K562 (cell line): ENCODE measurements around the gene TBX1. TPM values are rescaled to one million over a fixed set of nuclear protein-coding genes. Genes with fewer than 3 reads are reported as not detected.

Experiments used
- ATAC-seq: fragments of 200-7000 bp; cut with Tn5 transposase; 3 replicates; pipeline ENCODE4 v1.9.1; 2020; ENCODE audit warnings: moderate library complexity
- BruUV-seq: library from RNA; stranded (reverse); fragments of 400-500 nt; replicated peaks from 2 replicates; lab custom pipeline; 2021; lab: Mats Ljungman, UMichigan
- CTCF ChIA-PET: fragments of 300-600 bp; formaldehyde crosslinking; extraction: SDS; loops from one replicate; lab custom pipeline; 2021; ENCODE audit warnings: low intra/inter-chr PET ratio; lab: Yijun Ruan, JAX
- POLR2A ChIA-PET: fragments of 300-600, 350-650 bp; sonication (Branson Sonifier 250); formaldehyde crosslinking; extraction: SDS; loops from one replicate; lab custom pipeline; 2021; ENCODE audit warnings: antibody characterized with exemption, inconsistent platforms; lab: Yijun Ruan, JAX
- DNase-seq, 4 experiments: peaks; one replicate each; pipeline versions ENCODE4 v3.0.0 to v3.0.0-alpha.2; 2011 to 2018; ENCODE audit warnings: low spot score in 3 of 4, mixed read lengths in 3 of 4; ENCODE audit errors: extremely low read depth in 1 of 4
- FAIRE-seq: peaks from 2 replicates; lab custom pipeline; 2011; peaks lifted over from hg19 to GRCh38; lab: Jason Lieb, UNC
- H2AFZ ChIP-seq: 2 replicates; pipeline ENCODE4 v1.6.0; 2011; ENCODE audit warnings: low read depth, low read length, control low read depth, inconsistent platforms
- H3K27ac ChIP-seq: fragments of 200-600 bp; 3 replicates; pipeline ENCODE4 v1.8.0; 2011; ENCODE audit warnings: low read depth, mild to moderate bottlenecking, control low read depth, inconsistent platforms, low read length, moderate library complexity, mixed read lengths; ENCODE audit errors: extremely low read depth
- H3K27me3 ChIP-seq, 2 experiments: fragments of 300-600 bp in 1 of 2; 2 replicates in 1 of 2; 3 replicates in 1 of 2; pipeline versions ENCODE4 v1.6.0 to v1.8.0; 2011; ENCODE audit warnings: inconsistent platforms in 2 of 2, low read length in 2 of 2, mild to moderate bottlenecking in 1 of 2, mixed read lengths in 1 of 2, moderate library complexity in 1 of 2; ENCODE audit not compliant: control insufficient read depth in 2 of 2, insufficient read depth in 2 of 2
- H3K36me3 ChIP-seq: fragments of 300-600 bp; 3 replicates; pipeline ENCODE4 v1.8.0; 2011; ENCODE audit warnings: mild to moderate bottlenecking, low read length, inconsistent platforms; ENCODE audit not compliant: control insufficient read depth, insufficient read depth
- H3K4me1 ChIP-seq, 2 experiments: fragments of 200-600 bp in 1 of 2; replicated peaks in 1 of 2; 2 replicates in 1 of 2; 3 replicates in 1 of 2; pipeline versions ENCODE4 v1.5.1 to v1.8.0; 2011; ENCODE audit warnings: inconsistent platforms in 2 of 2, low read length in 2 of 2, mild to moderate bottlenecking in 1 of 2, mixed read lengths in 1 of 2, moderate library complexity in 1 of 2; ENCODE audit not compliant: control insufficient read depth in 2 of 2, insufficient read depth in 2 of 2
- H3K4me2 ChIP-seq: 2 replicates; pipeline ENCODE4 v1.6.1; 2011; ENCODE audit warnings: low read length, control low read depth, inconsistent platforms, mixed read lengths; ENCODE audit not compliant: insufficient read depth
- H3K4me3 ChIP-seq: fragments of 200-600 bp; sonication (generic), shearing (Covaris generic); 2 replicates; pipeline ENCODE4 v1.5.1; 2016; ENCODE audit warnings: control low read depth, inconsistent platforms
- H3K79me2 ChIP-seq: fragments of 200-600 bp; 3 replicates; pipeline ENCODE4 v1.8.0; 2011; ENCODE audit warnings: low read length, inconsistent platforms; ENCODE audit not compliant: control insufficient read depth, insufficient read depth
- H3K9ac ChIP-seq, 2 experiments: 2 replicates each; pipeline versions ENCODE4 v1.6.0 to v1.6.1; 2011; ENCODE audit warnings: low read depth in 2 of 2, low read length in 2 of 2, control low read depth in 1 of 2, inconsistent platforms in 1 of 2, mild to moderate bottlenecking in 1 of 2, mixed read lengths in 1 of 2; ENCODE audit not compliant: insufficient read depth in 1 of 2
- H3K9me1 ChIP-seq: one replicate; pipeline ENCODE4 v1.6.0; 2011; ENCODE audit warnings: inconsistent platforms, mild to moderate bottlenecking, low read length, moderate library complexity; ENCODE audit not compliant: control insufficient read depth, insufficient read depth
- H3K9me3 ChIP-seq: replicated peaks from 2 replicates; pipeline ENCODE4 v1.5.1; 2011; ENCODE audit warnings: low read depth, low read length, inconsistent platforms; ENCODE audit not compliant: control insufficient read depth, insufficient read depth
- H4K20me1 ChIP-seq: replicated peaks from 2 replicates; pipeline ENCODE4 v1.6.1; 2011; ENCODE audit warnings: low read length, inconsistent platforms, mixed read lengths; ENCODE audit not compliant: control insufficient read depth, insufficient read depth
- GABPB2 ChIP-seq: fragments of 250-450 bp; sonication (Bioruptor Pico); conservative IDR thresholded peaks from 2 replicates; pipeline ENCODE4 v1.5.1; 2021; ENCODE audit warnings: mild to moderate bottlenecking
- MLLT1 ChIP-seq, 2 experiments: fragments of 450-650 bp; IDR thresholded peaks; 2 replicates each; pipeline ENCODE4 v1.6.1; 2016
- MLX ChIP-seq, 2 experiments: fragments of 450-650 bp in 1 of 2; sonication (generic) in 1 of 2; formaldehyde crosslinking; conservative IDR thresholded peaks; 2 replicates each; pipeline versions ENCODE4 v1.4.0 to v1.8.1; 2020 to 2022; ENCODE audit warnings: mild to moderate bottlenecking in 1 of 2, missing genetic modification reagents in 1 of 2
- PHB ChIP-seq: fragments of 250-450 bp; sonication (Bioruptor Pico); IDR thresholded peaks from 2 replicates; pipeline ENCODE4 v1.5.0; 2021
- SUPT5H ChIP-seq: fragments of 450-650 bp; IDR thresholded peaks from 2 replicates; pipeline ENCODE4 v1.6.1; 2016
- ZBTB17 ChIP-seq: fragments of 450-650 bp; formaldehyde crosslinking; IDR thresholded peaks from 2 replicates; pipeline ENCODE4 v1.4.0; 2020; ENCODE audit warnings: mild to moderate bottlenecking
- ZBTB7A ChIP-seq: IDR thresholded peaks from 2 replicates; pipeline ENCODE4 v1.6.1; 2011; ENCODE audit warnings: low read depth, mild to moderate bottlenecking, low read length, moderate library complexity, borderline replicate concordance; ENCODE audit not compliant: control insufficient read depth
- ZMIZ1 ChIP-seq, 2 experiments: fragments of 150-350 bp in 1 of 2; IDR thresholded peaks; 2 replicates each; pipeline ENCODE4 v1.6.1; 2012 to 2016; ENCODE audit warnings: low read depth in 2 of 2, low read length in 2 of 2, mild to moderate bottlenecking in 1 of 2, moderate library complexity in 1 of 2
- ZNF280B ChIP-seq: fragments of 250-450 bp; sonication (Bioruptor Pico); IDR thresholded peaks from 2 replicates; pipeline ENCODE4 v1.5.1; 2021; ENCODE audit warnings: mild to moderate bottlenecking
- WGBS: fragments of 100-300 bp; shearing (Covaris generic); methylation state at CpG from one replicate; pipeline ENCODE4 v1.1.6; 2016; ENCODE audit warnings: low coverage, mixed read lengths; ENCODE audit not compliant: insufficient coverage; ENCODE audit errors: missing lambda C conversion rate; 5-methylcytosine and 5-hydroxymethylcytosine counted together
- in situ Hi-C: fragments of 300-500 bp; cut with MboI; formaldehyde crosslinking; loops from 4 replicates; pipeline ENCODE4 v1.15.0; 2018; ENCODE audit warnings: inconsistent platforms, mixed read lengths
- intact Hi-C: fragments of 100-400 bp; cut with micrococcal nuclease; formaldehyde crosslinking; loops from 2 replicates; pipeline ENCODE4 v1.14.2; 2022
- polyA plus RNA-seq, 8 experiments: library from polyadenylated mRNA; depleted of rRNA in 4 of 8; stranded (reverse) in 5 of 8; unstranded in 3 of 8; fragments of >200 nt; fragmentation: Nextera tagmentation in 2 of 8; fragmentation: Illumina TruSeq in 1 of 8; extraction: Ambion mirVana in 2 of 8; extraction: Trizol in 1 of 8; gene quantifications; 2 replicates each; pipeline versions ENCODE4 v1.2.1 to v1.2.3, GENCODE V29; 2011 to 2014; ENCODE audit warnings: inconsistent platforms in 1 of 8, missing spikeins in 1 of 8
- total RNA-seq, 7 experiments: library from RNA; depleted of rRNA in 6 of 7; stranded (reverse); fragments of >200 nt in 6 of 7; fragmentation: Illumina TruSeq in 2 of 7; extraction: Trizol in 2 of 7; gene quantifications; 2 replicates each; pipeline versions ENCODE4 v1.2.1 to v1.2.3, GENCODE V29; 2011 to 2021; ENCODE audit warnings: low replicate concordance in 1 of 7

Gene TBX1
- total and polyA plus RNA-seq, 9 of the 15 experiments (the other 6 are each of a cell fraction or from before 2014, with no cell fraction given), result 0.07 to 35.0 (median 3.9) TPM

GRCh38 chr22:19741053-19741452 is 19.5 kb upstream of the TBX1 start:
- Histone ChIP-seq H4K20me1 (peaks cover 35% of the 10 kb centered on the region), H3K4me3 (no peak overlapping the region), H2AFZ (no peak overlapping the region), H3K27me3 (peaks cover 0 to 57% of the 10 kb centered on the region in 2 experiments; a peak in 3 of 5 replicates), H3K36me3 (no peaks in the 10 kb centered on the region), H3K9ac (peak overlapping the region in 1 of 2 experiments; percentile 0; a peak in 1 of 4 replicates), H3K4me2 (no peak overlapping the region), H3K9me1 (no peaks in the 10 kb centered on the region), H3K4me1 (peaks cover 0 to 79% of the 10 kb centered on the region in 2 experiments; a peak in 2 of 5 replicates), H3K27ac (no peak overlapping the region), H3K9me3 (no peaks in the 10 kb centered on the region), H3K79me2 (no peaks in the 10 kb centered on the region)
- FAIRE-seq (peak; percentile 52), DNase-seq (no peak), ATAC-seq (peak; percentile 1; the same call in 1 of the 3 replicates)
- BruUV-seq, result no TSS peak
- in situ Hi-C loops, result no loop called here
- POLR2A ChIA-PET, result interaction anchor here (0.5 to 3.8 kb wide), 7 partner anchors 10 to 171 kb away, joined by 3 to 30 read pairs (median 3); no protein-coding TSS in a partner anchor
- intact Hi-C loops, result no loop called here
- WGBS, result 12% methylated on average over 7 of the region's 7 CpGs
- CTCF ChIA-PET, result no interaction called here
- 0 out of 2 replicates have a peak, but pooled peaks have one; percentile 1 for TF ChIP-seq ZBTB7A
- TF ChIP-seq MLLT1 (IDR thresholded peaks at IDR 0.05), result peak in 1 of 2 experiments; percentile 95; a peak in 2 of 4 replicates
- TF ChIP-seq MLX (CRISPR knock-in tag; conservative IDR thresholded peaks at IDR 0.05), result 0 out of 4 replicates have a peak, but pooled peaks of 1 of the 2 experiments have one; percentile 52
- no peak for TF ChIP-seq SUPT5H
- TF ChIP-seq ZNF280B (CRISPR knock-in tag), result 0 out of 2 replicates have a peak, but pooled peaks have one; percentile 13
- no peak for TF ChIP-seq GABPB2 (CRISPR knock-in tag)
- peak; percentile 94 for TF ChIP-seq ZBTB17 (CRISPR knock-in tag)
- peak; percentile 54; the same call in 1 of the 2 replicates for TF ChIP-seq PHB (CRISPR knock-in tag)
- TF ChIP-seq ZMIZ1 (IDR thresholded peaks at IDR 0.05; ENCODE audit: low read depth in 2 of 2, low read length in 2 of 2), result 0 out of 4 replicates have a peak, but pooled peaks of 1 of the 2 experiments have one; percentile 49
